Gastroesophageal sphincter (tissue), 3 donors: ENCODE measurements around the gene ZNF138.

ENCODE experiments used
- EP300 ChIP-seq: sonication (generic); formaldehyde crosslinking; IDR thresholded peaks from one replicate; pipeline ENCODE4 v1.6.1; 2017; ENCODE audit warnings: antibody characterized with exemption, mild to moderate bottlenecking
- POLR2A ChIP-seq, 2 donors: fragments of 450-650 bp; IDR thresholded peaks; one replicate each; pipeline ENCODE4 v1.6.1; 2017; ENCODE audit warnings: antibody characterized with exemption in 2 of 2, mild to moderate bottlenecking in 2 of 2, moderate library complexity in 1 of 2
- POLR2AphosphoS5 ChIP-seq: sonication (generic); formaldehyde crosslinking; IDR thresholded peaks from one replicate; pipeline ENCODE4 v1.6.1; 2017; ENCODE audit warnings: antibody characterized with exemption
- TF ChIP-seq, protein P1 (sequence below), 4 experiments: fragments of 200-600 bp in 2 of 4; fragments of 450-650 bp in 2 of 4; sonication (generic) in 1 of 4; IDR thresholded peaks; one replicate each; pipeline ENCODE4 v1.5.1; 2017 to 2019; ENCODE audit warnings: antibody characterized with exemption in 4 of 4, mild to moderate bottlenecking in 2 of 4, moderate library complexity in 2 of 4

DNA sequence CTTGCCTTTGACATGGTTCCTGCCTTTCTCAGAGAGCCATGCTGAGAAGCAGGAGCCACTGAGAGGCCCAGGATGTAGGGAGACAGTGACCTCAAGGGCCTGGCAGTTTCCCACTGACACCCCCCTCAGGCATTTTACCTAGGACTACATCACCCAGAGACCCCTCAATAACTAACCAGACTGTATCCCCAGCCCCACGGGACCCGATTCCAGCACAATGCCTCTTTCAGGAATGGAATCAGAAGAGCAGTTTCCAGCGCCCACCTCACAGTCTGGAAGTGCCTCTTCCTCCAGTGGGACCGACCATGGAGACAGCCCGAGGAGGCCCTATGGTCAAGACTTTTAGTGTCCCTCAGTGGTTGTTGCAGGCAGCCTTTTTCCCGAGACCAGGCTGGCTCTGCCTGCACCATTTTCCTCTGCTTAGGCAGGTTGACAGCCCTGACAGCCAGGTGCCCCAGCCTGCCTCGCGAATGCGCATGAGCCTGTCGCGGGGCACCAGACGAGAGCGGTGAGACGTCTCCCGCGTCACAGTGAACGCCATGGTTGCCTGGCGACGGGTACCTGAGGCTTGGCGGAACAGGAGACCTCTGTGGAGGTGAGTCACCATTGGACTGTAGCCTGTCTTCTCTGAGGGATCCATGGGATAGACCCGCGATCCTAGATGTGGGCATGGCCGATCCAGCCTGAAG is 80.5 kb downstream of the ZNF138 start:
- TF ChIP-seq, protein P1, sequence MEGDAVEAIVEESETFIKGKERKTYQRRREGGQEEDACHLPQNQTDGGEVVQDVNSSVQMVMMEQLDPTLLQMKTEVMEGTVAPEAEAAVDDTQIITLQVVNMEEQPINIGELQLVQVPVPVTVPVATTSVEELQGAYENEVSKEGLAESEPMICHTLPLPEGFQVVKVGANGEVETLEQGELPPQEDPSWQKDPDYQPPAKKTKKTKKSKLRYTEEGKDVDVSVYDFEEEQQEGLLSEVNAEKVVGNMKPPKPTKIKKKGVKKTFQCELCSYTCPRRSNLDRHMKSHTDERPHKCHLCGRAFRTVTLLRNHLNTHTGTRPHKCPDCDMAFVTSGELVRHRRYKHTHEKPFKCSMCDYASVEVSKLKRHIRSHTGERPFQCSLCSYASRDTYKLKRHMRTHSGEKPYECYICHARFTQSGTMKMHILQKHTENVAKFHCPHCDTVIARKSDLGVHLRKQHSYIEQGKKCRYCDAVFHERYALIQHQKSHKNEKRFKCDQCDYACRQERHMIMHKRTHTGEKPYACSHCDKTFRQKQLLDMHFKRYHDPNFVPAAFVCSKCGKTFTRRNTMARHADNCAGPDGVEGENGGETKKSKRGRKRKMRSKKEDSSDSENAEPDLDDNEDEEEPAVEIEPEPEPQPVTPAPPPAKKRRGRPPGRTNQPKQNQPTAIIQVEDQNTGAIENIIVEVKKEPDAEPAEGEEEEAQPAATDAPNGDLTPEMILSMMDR (IDR thresholded peaks at IDR 0.05): no peak
- TF ChIP-seq POLR2A (IDR thresholded peaks at IDR 0.05) (no peak), POLR2AphosphoS5 (no peak), EP300 (no peak)
